GM15510 (cell line): ENCODE results near the gene ELAPOR2.

ENCODE experiments used
- POLR2A ChIP-seq: IDR thresholded peaks from 3 replicates; pipeline ENCODE4 v1.6.1; 2011; ENCODE audit warnings: borderline replicate concordance; ENCODE audit not compliant: insufficient read length; ENCODE audit errors: extremely low read depth

The ELAPOR2 gene

DNA sequence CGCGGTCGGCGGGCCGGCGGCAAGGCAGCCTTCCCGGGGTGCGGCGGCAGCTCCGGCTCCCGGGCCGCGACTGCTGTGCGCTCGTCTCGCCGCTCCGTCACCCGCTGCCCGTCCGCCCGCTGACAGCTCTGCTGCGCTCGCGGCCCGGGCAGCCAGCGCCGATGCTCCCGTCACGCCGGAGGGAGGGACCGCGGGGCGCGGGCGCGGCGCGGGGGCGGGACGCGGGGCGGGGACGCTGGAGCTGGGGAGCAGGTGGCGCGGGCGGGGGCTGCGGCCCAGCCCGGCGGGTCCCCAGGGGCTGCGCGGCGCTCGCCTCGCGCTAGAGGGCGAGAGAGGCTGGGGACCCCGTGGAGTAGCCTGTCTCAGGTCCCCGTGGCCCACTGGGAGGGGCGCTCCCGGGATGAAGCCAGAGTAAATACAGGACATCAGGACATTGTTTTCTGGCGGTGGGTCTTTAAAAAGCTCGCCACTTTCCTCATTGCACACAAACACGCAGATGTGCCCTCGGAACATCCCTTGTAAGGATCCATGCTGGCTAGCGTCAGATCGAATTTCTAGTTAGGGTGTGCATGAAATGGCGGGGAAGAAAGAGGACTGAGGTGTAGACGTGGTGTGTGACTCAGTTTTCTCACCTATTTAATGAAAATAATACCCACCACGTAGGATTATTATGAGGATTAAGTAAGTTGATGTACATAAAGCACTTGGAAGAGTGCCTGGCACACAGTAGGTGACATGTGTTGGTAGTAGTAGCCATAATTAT lies at the start of gene ELAPOR2:
ELAPOR2 (minus strand) TSS at position 130 of the 763 bp plus-strand sequence. CDS start 141 bp downstream, outside the sequence.
- TF ChIP-seq POLR2A, result peak; percentile 56

- no peak for TF ChIP-seq POLR2A
These were observed 48.7 kb upstream of the ELAPOR2 start for GRCh38 chr7:87107949-87108776.

- no peak for TF ChIP-seq POLR2A
These were observed 47.6 kb upstream of the ELAPOR2 start for GRCh38 chr7:87106974-87107612.

- no peak for TF ChIP-seq POLR2A
These were observed 45.9 kb upstream of the ELAPOR2 start for GRCh38 chr7:87105401-87105800.

- TF ChIP-seq POLR2A, result no peak
These were observed 40.9 kb upstream of the ELAPOR2 start for GRCh38 chr7:87100326-87100725.

- TF ChIP-seq POLR2A, result no peak
These were observed 34.9 kb upstream of the ELAPOR2 start for GRCh38 chr7:87094322-87094721.

DNA sequence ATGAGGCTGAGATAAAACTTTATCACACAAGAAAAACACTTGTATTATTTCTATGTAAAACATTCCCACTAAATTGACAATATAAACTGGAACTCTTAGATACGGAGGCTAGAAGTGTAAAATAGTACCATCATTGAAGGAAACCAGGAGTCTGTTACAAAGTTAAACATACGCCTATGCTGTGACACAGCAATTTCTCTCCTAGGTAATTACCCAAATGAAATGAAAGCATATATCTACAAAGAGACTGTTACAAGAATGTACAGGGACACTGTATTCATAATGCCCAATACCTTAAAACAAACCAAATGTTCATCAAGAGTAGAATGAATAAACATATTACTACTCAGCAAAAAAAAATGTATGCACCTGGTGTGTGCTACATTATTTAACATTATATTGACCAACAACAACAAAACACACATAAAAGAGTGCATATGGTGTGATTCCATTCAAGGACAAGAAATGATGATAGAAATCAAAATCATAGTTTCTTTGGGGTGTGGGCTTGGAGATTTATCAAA lies 33.2 kb upstream of the ELAPOR2 start:
- TF ChIP-seq POLR2A, result no peak

DNA sequence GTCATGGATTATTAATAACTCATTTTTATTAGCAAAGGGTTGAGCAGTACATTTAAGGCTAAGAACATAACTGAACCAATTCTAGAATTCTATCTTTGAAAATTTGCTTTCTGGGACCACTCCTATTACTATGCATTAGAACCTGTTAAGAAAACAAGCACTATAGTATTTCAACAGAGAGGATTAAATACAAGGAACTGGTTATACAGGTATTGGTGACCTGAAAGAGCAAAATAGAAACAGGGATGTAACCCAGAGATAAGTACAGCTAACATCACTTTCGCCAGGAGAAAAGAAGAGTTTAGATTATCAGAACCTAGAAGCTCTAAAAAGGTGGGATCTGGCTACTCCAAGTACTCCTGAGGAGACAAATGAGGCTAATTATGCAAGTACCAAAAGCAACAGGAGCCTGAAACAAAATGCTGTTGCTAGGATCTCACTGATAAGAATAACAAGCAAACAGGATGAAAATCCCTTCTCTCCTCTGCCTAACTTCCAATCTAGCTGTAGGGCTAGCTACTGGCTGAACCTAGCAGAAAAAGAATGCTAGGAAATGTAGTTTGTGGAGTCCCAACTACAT lies 32.1 kb upstream of the ELAPOR2 start:
- TF ChIP-seq POLR2A, result no peak

GRCh38 chr7:87083865-87084519 lies 24.5 kb upstream of the ELAPOR2 start:
- TF ChIP-seq POLR2A, result no peak

DNA sequence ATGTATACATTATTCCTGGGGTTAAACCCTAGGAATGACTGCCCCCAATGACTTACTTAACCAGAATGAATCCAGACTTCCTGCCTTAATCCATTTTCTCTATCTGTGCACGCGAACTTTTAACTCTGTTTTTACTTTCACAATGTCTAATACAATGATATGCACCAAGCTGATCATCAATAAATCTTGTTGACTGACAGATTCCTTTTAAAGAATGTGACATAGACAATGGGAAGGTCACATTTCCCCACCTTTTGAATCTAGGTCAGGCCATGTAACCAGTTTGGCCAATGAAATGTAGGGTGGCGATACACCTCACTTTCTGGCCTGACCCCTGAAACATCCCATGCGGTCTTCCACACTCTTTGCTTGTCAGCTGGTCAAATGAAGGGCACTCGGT lies 23.2 kb upstream of the ELAPOR2 start:
- TF ChIP-seq POLR2A, result no peak

DNA sequence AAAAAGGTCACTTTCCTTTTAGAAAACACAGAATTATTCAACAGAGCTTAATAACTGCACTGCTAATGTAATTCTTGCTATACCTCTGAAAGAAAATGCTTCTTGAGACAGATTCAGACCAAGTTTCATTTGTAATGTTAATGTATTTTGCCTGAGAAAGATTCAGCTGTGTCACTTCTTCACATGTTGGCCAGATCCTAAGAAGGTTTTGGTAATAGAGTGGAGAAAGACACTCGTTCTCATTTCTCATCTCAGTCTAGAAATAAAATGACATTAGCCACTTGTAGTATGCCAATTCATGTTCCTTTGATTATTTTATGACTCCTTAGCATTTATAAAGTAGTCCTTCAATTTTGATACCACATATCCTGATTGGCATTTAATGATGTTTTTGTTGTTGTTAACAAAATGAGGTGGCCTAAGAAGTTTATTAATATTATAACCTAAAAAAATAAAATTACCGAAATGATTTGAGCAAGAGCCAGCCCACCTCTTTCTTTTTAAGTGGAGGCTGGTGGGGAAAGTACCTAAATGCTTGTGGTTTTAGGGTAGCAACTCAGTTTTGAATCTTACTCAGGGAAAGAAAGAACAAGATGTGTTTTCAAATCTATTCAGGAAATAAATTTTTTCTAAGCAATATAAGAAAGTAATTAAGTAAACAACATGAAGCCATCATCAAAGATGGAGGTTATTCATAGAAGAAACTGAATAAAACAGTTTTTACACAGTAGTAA lies 16.4 kb upstream of the ELAPOR2 start:
- no peak for TF ChIP-seq POLR2A

GRCh38 chr7:87067788-87068187 lies 8.3 kb upstream of the ELAPOR2 start:
- TF ChIP-seq POLR2A, result no peak

DNA sequence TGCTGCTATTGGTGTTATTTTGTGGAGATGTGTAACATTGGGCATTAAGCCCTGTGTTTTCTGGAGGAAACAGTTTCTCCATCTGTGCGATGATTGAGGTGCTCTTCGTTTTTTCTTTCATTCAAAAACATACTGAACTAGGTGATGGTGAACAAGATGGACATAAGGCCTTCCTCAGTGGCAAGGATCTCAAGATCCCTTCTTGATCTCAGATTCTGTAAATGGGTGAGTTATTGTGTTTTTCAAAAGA lies 759 bp upstream of the ELAPOR2 start:
- TF ChIP-seq POLR2A, result no peak
